Stimulated activated CD8-positive, alpha-beta memory T cell treated with anti-CD3 and anti-CD28 coated beads, Interleukin-15, amount 100 ng/mL, for 48 hours (primary cell): ENCODE results near the gene SH3PXD2A.

Source experiments
- DNase-seq, 2 donors: peaks; one replicate each; pipeline ENCODE4 v3.0.0-alpha.2; 2020; ENCODE audit warnings: low read depth in 2 of 2

Gene SH3PXD2A

GRCh38 chr10:103562383-103562782 lies 293.0 kb downstream of the SH3PXD2A start:
- DNase-seq, result no peak

- no peak for DNase-seq
These were observed 294.5 kb downstream of the SH3PXD2A start for GRCh38 chr10:103560886-103561285.

- no peak for DNase-seq
These were observed 295.6 kb downstream of the SH3PXD2A start for GRCh38 chr10:103559776-103560175.

GRCh38 chr10:103558911-103559310 lies 296.5 kb downstream of the SH3PXD2A start:
- DNase-seq, result no peak

- no peak for DNase-seq
These were observed 297.9 kb downstream of the SH3PXD2A start for GRCh38 chr10:103557455-103557854.

- DNase-seq, result no peak
These were observed 298.9 kb downstream of the SH3PXD2A start for GRCh38 chr10:103556383-103557007.

- DNase-seq, result no peak
These were observed 299.7 kb downstream of the SH3PXD2A start for GRCh38 chr10:103555712-103556111.

GRCh38 chr10:103555325-103555649 lies 300.1 kb downstream of the SH3PXD2A start:
- no peak for DNase-seq

GRCh38 chr10:103554488-103555324 lies 300.7 kb downstream of the SH3PXD2A start:
- DNase-seq, result no peak

- peak; percentile 41 to 55 for DNase-seq
These were observed 301.5 kb downstream of the SH3PXD2A start for GRCh38 chr10:103553743-103554487.

GRCh38 chr10:103552856-103553742 lies 302.3 kb downstream of the SH3PXD2A start:
- no peak for DNase-seq

GRCh38 chr10:103551619-103552602 lies 303.5 kb downstream of the SH3PXD2A start:
- DNase-seq, result no peak

- DNase-seq, result no peak
These were observed 305.1 kb downstream of the SH3PXD2A start for GRCh38 chr10:103550229-103550628.

- DNase-seq, result no peak
These were observed 306.1 kb downstream of the SH3PXD2A start for GRCh38 chr10:103549349-103549685.

- DNase-seq, result no peak
These were observed 306.6 kb downstream of the SH3PXD2A start for GRCh38 chr10:103548581-103549348.

GRCh38 chr10:103548006-103548405 lies 307.4 kb downstream of the SH3PXD2A start:
- DNase-seq, result no peak

GRCh38 chr10:103547391-103547946 lies 307.9 kb downstream of the SH3PXD2A start:
- no peak for DNase-seq

- DNase-seq, result no peak
These were observed 309.0 kb downstream of the SH3PXD2A start for GRCh38 chr10:103546401-103546800.

- DNase-seq, result no peak
These were observed 309.6 kb downstream of the SH3PXD2A start for GRCh38 chr10:103545771-103546281.
